ENCODE measurements around the gene CLIP1. TPM values are rescaled to one million over a fixed set of nuclear protein-coding genes. Genes with fewer than 3 reads are reported as not detected.

The CLIP1 gene
- 37.4 and 41.2 TPM in 2 replicates for total RNA-seq

DNA sequence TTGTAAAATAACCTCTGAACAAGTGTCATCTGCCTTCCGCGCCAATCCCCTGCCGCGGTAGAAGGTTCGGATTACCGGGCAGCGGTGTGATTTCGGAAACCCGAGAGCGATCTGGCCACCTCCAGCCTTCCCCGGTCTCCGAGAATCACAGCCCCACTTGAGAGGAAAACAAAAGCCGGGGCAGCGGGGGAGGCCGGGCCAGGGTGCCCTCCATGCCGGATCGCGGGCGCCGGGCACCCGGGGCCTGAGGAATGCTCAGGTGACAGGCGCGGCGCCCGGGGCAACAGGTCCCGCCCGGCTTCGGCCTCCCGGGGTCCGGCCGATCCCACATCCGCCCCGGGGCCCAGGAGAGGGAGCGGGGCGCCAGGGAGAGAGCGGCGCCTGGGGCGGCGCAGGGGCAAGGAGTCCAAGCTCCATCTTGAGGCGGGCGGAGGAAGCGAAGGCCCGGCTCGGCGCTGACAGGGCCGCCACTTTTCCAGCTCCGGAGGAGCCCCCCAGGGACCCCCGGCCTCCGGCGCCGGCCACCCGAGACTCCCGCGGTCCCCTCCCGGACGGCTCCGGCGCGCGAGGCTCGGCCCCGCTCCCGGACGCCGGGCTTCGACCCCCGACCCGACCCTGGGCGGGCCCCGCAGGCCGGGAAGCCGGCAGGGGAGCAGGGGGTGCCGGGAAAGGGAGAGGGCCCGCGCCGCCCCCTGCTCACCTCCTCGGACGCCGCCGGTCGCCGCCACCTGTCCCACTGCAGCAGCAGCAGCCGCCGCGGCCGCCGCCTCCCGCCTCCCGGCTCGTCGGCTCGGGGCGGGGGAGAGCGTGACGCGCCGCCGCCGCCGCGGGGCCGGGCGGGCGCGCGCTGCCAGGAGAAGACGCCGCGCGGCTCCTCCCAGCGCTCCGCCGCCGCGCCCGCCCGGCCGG, at the start of gene CLIP1:
Gene CLIP1, minus strand, starts transcription at position 849 of the 909 bp plus-strand sequence. CDS start 42,217 bp downstream, outside the sequence.

DNA sequence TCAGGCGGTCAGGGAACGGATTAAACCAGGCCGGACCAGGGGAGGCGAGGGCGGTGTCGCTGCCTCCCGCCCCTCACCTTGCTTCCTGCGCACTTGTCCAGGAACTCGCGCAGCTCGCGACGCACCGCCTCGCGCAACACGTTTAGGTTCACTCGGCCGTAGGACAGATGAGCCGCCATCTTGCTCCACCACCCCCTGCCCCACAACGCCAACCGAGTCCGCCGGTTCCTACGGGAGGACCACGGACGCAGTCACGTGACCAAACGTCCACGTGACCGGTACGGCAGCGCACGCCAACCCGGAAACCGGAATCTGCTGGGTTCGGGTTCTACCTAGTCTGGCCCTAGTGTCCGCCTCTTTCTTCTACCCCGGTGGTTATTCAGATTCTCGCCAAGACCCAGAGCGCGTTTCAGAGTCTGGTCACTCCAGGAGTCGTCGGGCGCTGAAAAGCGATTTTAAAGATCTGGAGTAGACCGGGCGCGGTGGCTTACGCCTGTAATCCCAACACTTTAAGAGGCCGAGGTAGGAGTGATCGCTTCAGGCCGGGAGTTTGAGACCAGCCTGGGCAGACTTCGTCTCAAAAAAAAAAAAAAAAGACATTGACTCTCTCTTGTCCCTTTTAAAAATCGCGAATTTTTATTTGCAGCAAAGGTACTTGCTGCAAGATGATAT, 156.1 kb downstream of the CLIP1 start, which contains the start of gene VPS33A:
Gene VPS33A, minus strand, starts transcription at position 265 of the 672 bp plus-strand sequence. Its CDS starts 86 bp downstream, at position 179.

DNA sequence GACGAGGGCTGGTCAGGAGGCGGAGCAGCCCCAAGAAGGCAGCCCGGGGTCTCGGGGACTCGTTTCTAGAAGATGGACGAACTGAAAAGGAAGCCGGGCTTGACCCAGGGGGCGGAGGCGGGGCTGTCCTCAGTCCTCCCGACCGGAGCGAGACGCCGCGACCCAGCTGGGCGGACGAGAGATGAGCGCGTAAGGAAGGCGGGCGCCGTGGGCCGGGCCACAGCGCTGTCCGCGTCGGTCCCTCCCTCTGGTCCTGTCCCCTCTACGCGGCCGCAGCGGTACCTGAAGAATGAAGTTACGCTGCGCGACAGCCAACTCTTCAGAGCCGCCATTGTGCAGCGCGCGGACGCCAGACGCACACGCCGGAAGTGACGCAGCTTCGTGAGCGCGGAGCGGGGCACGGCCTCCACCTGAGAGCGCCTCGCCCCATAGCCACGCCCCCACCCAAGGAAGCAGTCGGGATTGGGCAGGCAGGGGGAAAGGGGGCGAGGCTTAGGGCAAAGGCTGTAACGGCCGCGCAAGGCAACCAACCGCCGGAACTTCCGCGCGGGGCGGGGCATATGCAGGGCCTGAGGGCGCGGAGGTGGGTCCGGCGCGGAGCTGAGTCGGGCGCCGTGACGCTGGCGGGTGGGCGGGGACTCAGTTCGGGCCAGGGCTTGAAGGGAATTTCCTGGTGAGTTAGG, 196.6 kb downstream of the CLIP1 start, which contains the start of gene DIABLO:
Gene DIABLO, minus strand, starts transcription at position 370 of the 683 bp plus-strand sequence. Its CDS starts 38 bp downstream, at position 332.

Other genes starting within 250 kb of the CLIP1 start
- gene IL31, start 248.4 kb downstream of the CLIP1 start, total RNA-seq: not detected in 2 replicates
- 1.2 and 1.6 TPM in 2 replicates for gene LRRC43, start 239.5 kb downstream of the CLIP1 start, total RNA-seq
- under 0.01 TPM in 1 of 2 replicates, not detected in the other for gene B3GNT4, start 219.0 kb downstream of the CLIP1 start, total RNA-seq
- gene DIABLO, start 196.6 kb downstream of the CLIP1 start, total RNA-seq: 59.6 and 79.3 TPM in 2 replicates
- 16.2 and 24.8 TPM in 2 replicates for gene VPS33A, start 156.2 kb downstream of the CLIP1 start, total RNA-seq
- gene ZCCHC8, start 78.3 kb upstream of the CLIP1 start, total RNA-seq: 15.9 and 16.1 TPM in 2 replicates
- 30.2 and 56.1 TPM in 2 replicates for gene RSRC2, start 104.3 kb upstream of the CLIP1 start, total RNA-seq
- gene KNTC1, start 104.6 kb upstream of the CLIP1 start, total RNA-seq: 28.9 and 37.4 TPM in 2 replicates

Measured in epithelial cell of umbilical artery (primary cell).